WTC11 (cell line): ENCODE results near the gene EEIG2. TPM values are rescaled to one million over a fixed set of nuclear protein-coding genes. Genes with fewer than 3 reads are reported as not detected.

Source experiments
- ATAC-seq: fragments of 200-7000 bp; cut with Tn5 transposase; 2 replicates; pipeline ENCODE4 v1.10.0; 2021; ENCODE audit warnings: mild to moderate bottlenecking, moderate library complexity
- CTCF ChIA-PET: fragments of 300-600 bp; sonication (Branson Sonifier 250); formaldehyde crosslinking; loops from one replicate; lab custom pipeline; 2021; ENCODE audit warnings: antibody characterized with exemption; lab: Charles Lee
- POLR2A ChIA-PET: fragments of 350-600 bp; sonication (Branson Sonifier 250); formaldehyde crosslinking; loops from one replicate; lab custom pipeline; 2021; ENCODE audit warnings: antibody characterized with exemption; lab: Charles Lee
- DNase-seq: peaks from one replicate; pipeline ENCODE4 v3.0.0; 2021; ENCODE audit warnings: low spot score
- H3K27ac Mint-ChIP-seq: 2 replicates; pipeline ENCODE4 v1.8.0; 2021; ENCODE audit warnings: mixed read lengths
- H3K27me3 Mint-ChIP-seq: 2 replicates; pipeline ENCODE4 v1.8.0; 2021; ENCODE audit warnings: low read depth, mild to moderate bottlenecking, moderate library complexity, mixed read lengths
- H3K36me3 Mint-ChIP-seq: 2 replicates; pipeline ENCODE4 v1.8.0; 2021; ENCODE audit warnings: mixed read lengths
- H3K4me1 Mint-ChIP-seq: 2 replicates; pipeline ENCODE4 v1.8.0; 2022; ENCODE audit warnings: mixed read lengths
- H3K4me3 Mint-ChIP-seq: 2 replicates; pipeline ENCODE4 v1.8.0; 2021; ENCODE audit warnings: mild to moderate bottlenecking, moderate library complexity, mixed read lengths
- H3K9me3 Mint-ChIP-seq: 2 replicates; pipeline ENCODE4 v1.8.0; 2021; ENCODE audit warnings: mixed read lengths
- CBFB ChIP-seq: sonication (generic); formaldehyde crosslinking; IDR thresholded peaks from 2 replicates; pipeline ENCODE4 v1.8.1; 2022; ENCODE audit warnings: mild to moderate bottlenecking, low read depth, missing genetic modification reagents
- MYBL2 ChIP-seq: sonication (generic); formaldehyde crosslinking; IDR thresholded peaks from 2 replicates; pipeline ENCODE4 v1.8.1; 2023; ENCODE audit warnings: mild to moderate bottlenecking, moderate library complexity, missing genetic modification reagents
- NFE2L1 ChIP-seq: sonication (generic); formaldehyde crosslinking; IDR thresholded peaks from 2 replicates; pipeline ENCODE4 v1.8.1; 2023; ENCODE audit warnings: missing genetic modification reagents
- NR1H2 ChIP-seq: sonication (generic); formaldehyde crosslinking; IDR thresholded peaks from 2 replicates; pipeline ENCODE4 v1.9.0; 2021; ENCODE audit warnings: mild to moderate bottlenecking, moderate library complexity, missing genetic modification reagents
- NR3C1 ChIP-seq: sonication (generic); formaldehyde crosslinking; conservative IDR thresholded peaks from 2 replicates; pipeline ENCODE4 v1.8.1; 2023; ENCODE audit warnings: low read depth, mild to moderate bottlenecking, missing genetic modification reagents
- TP53 ChIP-seq: sonication (generic); formaldehyde crosslinking; IDR thresholded peaks from 2 replicates; pipeline ENCODE4 v1.8.1; 2023; ENCODE audit warnings: mild to moderate bottlenecking, missing genetic modification reagents
- ZNF416 ChIP-seq: fragments of 250-450 bp; sonication (Bioruptor Pico); IDR thresholded peaks from 2 replicates; pipeline ENCODE4 v1.9.0; 2021; ENCODE audit warnings: mild to moderate bottlenecking, inconsistent platforms
- total RNA-seq: library from RNA; stranded (reverse); gene quantifications from 3 replicates; pipeline ENCODE4 v1.2.3, GENCODE V29; 2021
- TF ChIP-seq, protein P1 (sequence below): sonication (generic); formaldehyde crosslinking; IDR thresholded peaks from 2 replicates; pipeline ENCODE4 v1.8.0; 2023; ENCODE audit warnings: missing genetic modification reagents, mild to moderate bottlenecking, borderline replicate concordance
- TF ChIP-seq, protein P2 (sequence below): sonication (generic); formaldehyde crosslinking; IDR thresholded peaks from 2 replicates; pipeline ENCODE4 v1.8.0; 2023; ENCODE audit warnings: mild to moderate bottlenecking, missing genetic modification reagents
- TF ChIP-seq, protein P3 (sequence below): sonication (generic); formaldehyde crosslinking; IDR thresholded peaks from 2 replicates; pipeline ENCODE4 v1.8.0; 2022; ENCODE audit warnings: mild to moderate bottlenecking, missing genetic modification reagents
- TF ChIP-seq, protein P4 (sequence below): fragments of 250-450 bp; sonication (Bioruptor Pico); IDR thresholded peaks from 2 replicates; pipeline ENCODE4 v1.9.0; 2021; ENCODE audit warnings: mild to moderate bottlenecking, borderline replicate concordance
- TF ChIP-seq, protein P5 (sequence below): sonication (generic); formaldehyde crosslinking; conservative IDR thresholded peaks from 2 replicates; pipeline ENCODE4 v1.8.1; 2023; ENCODE audit warnings: mild to moderate bottlenecking, low read depth, missing genetic modification reagents, moderate library complexity
- TF ChIP-seq, protein P6 (sequence below): sonication (generic); formaldehyde crosslinking; IDR thresholded peaks from 2 replicates; pipeline ENCODE4 v1.8.1; 2022; ENCODE audit warnings: low read depth, missing genetic modification reagents, borderline replicate concordance
- TF ChIP-seq, protein P7 (sequence below): sonication (generic); formaldehyde crosslinking; IDR thresholded peaks from 2 replicates; pipeline ENCODE4 v1.8.0; 2022; ENCODE audit warnings: mild to moderate bottlenecking, missing genetic modification reagents

Gene EEIG2
- total RNA-seq, 1 experiment from 2014 or later, result 65.7 TPM

DNA sequence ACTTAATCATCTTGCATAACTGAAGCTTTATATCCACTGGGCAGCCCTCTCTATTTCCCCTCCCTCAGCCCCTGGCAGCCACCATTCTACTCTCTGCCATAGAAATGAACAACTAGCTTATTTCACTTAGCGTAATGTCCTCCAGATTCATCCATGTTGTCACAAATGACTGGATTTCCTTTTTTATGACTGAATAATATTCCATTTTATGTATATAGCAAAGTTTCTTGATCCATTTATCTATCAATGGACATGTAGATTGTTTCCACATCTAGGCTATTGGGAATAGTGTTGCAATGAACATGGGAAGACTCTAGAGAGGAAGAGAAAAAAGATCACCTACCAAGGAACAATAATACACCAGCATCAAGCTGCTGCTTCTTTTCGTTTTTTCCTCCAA lies 32.1 kb upstream of the EEIG2 start:
- Mint-ChIP-seq H3K27me3 (no peaks in the 10 kb centered on the region), H3K9me3 (peaks cover 20% of the 10 kb centered on the region), H3K27ac (no peak overlapping the region), H3K36me3 (peaks cover 11% of the 10 kb centered on the region), H3K4me1 (peaks cover 14% of the 10 kb centered on the region), H3K4me3 (no peak overlapping the region)
- DNase-seq (no peak), ATAC-seq (no peak)
- TF ChIP-seq NR3C1 (no peak), TP53 (CRISPR knock-in tag) (no peak), NR1H2 (CRISPR knock-in tag) (no peak), CBFB (CRISPR knock-in tag) (no peak), NFE2L1 (CRISPR knock-in tag) (no peak), MYBL2 (CRISPR knock-in tag) (no peak), ZNF416 (CRISPR knock-in tag) (no peak)
- TF ChIP-seq, protein P1, sequence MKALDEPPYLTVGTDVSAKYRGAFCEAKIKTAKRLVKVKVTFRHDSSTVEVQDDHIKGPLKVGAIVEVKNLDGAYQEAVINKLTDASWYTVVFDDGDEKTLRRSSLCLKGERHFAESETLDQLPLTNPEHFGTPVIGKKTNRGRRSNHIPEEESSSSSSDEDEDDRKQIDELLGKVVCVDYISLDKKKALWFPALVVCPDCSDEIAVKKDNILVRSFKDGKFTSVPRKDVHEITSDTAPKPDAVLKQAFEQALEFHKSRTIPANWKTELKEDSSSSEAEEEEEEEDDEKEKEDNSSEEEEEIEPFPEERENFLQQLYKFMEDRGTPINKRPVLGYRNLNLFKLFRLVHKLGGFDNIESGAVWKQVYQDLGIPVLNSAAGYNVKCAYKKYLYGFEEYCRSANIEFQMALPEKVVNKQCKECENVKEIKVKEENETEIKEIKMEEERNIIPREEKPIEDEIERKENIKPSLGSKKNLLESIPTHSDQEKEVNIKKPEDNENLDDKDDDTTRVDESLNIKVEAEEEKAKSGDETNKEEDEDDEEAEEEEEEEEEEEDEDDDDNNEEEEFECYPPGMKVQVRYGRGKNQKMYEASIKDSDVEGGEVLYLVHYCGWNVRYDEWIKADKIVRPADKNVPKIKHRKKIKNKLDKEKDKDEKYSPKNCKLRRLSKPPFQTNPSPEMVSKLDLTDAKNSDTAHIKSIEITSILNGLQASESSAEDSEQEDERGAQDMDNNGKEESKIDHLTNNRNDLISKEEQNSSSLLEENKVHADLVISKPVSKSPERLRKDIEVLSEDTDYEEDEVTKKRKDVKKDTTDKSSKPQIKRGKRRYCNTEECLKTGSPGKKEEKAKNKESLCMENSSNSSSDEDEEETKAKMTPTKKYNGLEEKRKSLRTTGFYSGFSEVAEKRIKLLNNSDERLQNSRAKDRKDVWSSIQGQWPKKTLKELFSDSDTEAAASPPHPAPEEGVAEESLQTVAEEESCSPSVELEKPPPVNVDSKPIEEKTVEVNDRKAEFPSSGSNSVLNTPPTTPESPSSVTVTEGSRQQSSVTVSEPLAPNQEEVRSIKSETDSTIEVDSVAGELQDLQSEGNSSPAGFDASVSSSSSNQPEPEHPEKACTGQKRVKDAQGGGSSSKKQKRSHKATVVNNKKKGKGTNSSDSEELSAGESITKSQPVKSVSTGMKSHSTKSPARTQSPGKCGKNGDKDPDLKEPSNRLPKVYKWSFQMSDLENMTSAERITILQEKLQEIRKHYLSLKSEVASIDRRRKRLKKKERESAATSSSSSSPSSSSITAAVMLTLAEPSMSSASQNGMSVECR, result no peak
- TF ChIP-seq, protein P2, sequence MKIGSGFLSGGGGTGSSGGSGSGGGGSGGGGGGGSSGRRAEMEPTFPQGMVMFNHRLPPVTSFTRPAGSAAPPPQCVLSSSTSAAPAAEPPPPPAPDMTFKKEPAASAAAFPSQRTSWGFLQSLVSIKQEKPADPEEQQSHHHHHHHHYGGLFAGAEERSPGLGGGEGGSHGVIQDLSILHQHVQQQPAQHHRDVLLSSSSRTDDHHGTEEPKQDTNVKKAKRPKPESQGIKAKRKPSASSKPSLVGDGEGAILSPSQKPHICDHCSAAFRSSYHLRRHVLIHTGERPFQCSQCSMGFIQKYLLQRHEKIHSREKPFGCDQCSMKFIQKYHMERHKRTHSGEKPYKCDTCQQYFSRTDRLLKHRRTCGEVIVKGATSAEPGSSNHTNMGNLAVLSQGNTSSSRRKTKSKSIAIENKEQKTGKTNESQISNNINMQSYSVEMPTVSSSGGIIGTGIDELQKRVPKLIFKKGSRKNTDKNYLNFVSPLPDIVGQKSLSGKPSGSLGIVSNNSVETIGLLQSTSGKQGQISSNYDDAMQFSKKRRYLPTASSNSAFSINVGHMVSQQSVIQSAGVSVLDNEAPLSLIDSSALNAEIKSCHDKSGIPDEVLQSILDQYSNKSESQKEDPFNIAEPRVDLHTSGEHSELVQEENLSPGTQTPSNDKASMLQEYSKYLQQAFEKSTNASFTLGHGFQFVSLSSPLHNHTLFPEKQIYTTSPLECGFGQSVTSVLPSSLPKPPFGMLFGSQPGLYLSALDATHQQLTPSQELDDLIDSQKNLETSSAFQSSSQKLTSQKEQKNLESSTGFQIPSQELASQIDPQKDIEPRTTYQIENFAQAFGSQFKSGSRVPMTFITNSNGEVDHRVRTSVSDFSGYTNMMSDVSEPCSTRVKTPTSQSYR (CRISPR knock-in tag), result no peak
- TF ChIP-seq, protein P3, sequence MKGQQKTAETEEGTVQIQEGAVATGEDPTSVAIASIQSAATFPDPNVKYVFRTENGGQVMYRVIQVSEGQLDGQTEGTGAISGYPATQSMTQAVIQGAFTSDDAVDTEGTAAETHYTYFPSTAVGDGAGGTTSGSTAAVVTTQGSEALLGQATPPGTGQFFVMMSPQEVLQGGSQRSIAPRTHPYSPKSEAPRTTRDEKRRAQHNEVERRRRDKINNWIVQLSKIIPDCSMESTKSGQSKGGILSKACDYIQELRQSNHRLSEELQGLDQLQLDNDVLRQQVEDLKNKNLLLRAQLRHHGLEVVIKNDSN (CRISPR knock-in tag), result no peak
- TF ChIP-seq, protein P4, sequence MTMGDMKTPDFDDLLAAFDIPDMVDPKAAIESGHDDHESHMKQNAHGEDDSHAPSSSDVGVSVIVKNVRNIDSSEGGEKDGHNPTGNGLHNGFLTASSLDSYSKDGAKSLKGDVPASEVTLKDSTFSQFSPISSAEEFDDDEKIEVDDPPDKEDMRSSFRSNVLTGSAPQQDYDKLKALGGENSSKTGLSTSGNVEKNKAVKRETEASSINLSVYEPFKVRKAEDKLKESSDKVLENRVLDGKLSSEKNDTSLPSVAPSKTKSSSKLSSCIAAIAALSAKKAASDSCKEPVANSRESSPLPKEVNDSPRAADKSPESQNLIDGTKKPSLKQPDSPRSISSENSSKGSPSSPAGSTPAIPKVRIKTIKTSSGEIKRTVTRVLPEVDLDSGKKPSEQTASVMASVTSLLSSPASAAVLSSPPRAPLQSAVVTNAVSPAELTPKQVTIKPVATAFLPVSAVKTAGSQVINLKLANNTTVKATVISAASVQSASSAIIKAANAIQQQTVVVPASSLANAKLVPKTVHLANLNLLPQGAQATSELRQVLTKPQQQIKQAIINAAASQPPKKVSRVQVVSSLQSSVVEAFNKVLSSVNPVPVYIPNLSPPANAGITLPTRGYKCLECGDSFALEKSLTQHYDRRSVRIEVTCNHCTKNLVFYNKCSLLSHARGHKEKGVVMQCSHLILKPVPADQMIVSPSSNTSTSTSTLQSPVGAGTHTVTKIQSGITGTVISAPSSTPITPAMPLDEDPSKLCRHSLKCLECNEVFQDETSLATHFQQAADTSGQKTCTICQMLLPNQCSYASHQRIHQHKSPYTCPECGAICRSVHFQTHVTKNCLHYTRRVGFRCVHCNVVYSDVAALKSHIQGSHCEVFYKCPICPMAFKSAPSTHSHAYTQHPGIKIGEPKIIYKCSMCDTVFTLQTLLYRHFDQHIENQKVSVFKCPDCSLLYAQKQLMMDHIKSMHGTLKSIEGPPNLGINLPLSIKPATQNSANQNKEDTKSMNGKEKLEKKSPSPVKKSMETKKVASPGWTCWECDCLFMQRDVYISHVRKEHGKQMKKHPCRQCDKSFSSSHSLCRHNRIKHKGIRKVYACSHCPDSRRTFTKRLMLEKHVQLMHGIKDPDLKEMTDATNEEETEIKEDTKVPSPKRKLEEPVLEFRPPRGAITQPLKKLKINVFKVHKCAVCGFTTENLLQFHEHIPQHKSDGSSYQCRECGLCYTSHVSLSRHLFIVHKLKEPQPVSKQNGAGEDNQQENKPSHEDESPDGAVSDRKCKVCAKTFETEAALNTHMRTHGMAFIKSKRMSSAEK (CRISPR knock-in tag), result no peak
- TF ChIP-seq, protein P5, sequence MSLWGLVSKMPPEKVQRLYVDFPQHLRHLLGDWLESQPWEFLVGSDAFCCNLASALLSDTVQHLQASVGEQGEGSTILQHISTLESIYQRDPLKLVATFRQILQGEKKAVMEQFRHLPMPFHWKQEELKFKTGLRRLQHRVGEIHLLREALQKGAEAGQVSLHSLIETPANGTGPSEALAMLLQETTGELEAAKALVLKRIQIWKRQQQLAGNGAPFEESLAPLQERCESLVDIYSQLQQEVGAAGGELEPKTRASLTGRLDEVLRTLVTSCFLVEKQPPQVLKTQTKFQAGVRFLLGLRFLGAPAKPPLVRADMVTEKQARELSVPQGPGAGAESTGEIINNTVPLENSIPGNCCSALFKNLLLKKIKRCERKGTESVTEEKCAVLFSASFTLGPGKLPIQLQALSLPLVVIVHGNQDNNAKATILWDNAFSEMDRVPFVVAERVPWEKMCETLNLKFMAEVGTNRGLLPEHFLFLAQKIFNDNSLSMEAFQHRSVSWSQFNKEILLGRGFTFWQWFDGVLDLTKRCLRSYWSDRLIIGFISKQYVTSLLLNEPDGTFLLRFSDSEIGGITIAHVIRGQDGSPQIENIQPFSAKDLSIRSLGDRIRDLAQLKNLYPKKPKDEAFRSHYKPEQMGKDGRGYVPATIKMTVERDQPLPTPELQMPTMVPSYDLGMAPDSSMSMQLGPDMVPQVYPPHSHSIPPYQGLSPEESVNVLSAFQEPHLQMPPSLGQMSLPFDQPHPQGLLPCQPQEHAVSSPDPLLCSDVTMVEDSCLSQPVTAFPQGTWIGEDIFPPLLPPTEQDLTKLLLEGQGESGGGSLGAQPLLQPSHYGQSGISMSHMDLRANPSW (CRISPR knock-in tag), result no peak
- TF ChIP-seq, protein P6, sequence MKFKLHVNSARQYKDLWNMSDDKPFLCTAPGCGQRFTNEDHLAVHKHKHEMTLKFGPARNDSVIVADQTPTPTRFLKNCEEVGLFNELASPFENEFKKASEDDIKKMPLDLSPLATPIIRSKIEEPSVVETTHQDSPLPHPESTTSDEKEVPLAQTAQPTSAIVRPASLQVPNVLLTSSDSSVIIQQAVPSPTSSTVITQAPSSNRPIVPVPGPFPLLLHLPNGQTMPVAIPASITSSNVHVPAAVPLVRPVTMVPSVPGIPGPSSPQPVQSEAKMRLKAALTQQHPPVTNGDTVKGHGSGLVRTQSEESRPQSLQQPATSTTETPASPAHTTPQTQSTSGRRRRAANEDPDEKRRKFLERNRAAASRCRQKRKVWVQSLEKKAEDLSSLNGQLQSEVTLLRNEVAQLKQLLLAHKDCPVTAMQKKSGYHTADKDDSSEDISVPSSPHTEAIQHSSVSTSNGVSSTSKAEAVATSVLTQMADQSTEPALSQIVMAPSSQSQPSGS (CRISPR knock-in tag), result no peak
- TF ChIP-seq, protein P7, sequence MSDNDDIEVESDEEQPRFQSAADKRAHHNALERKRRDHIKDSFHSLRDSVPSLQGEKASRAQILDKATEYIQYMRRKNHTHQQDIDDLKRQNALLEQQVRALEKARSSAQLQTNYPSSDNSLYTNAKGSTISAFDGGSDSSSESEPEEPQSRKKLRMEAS (CRISPR knock-in tag), result no peak
- ChIA-PET POLR2A (no interaction called here), CTCF (interaction anchor here (1.5 kb wide), 1 partner anchor 33 kb away, joined by 3 read pairs; the partner anchor contains the start of gene EEIG2)
